Mesenchymal stem cell (in vitro differentiated cells and primary cell): Measurements from ENCODE around the gene SMARCA1.

Experiments
- DNase-seq: peaks from one replicate; pipeline ENCODE4 v3.0.0-alpha.2; 2013
- H2AFZ ChIP-seq: one replicate; pipeline ENCODE4 v1.6.1; 2013; ENCODE audit warnings: low read depth, mild to moderate bottlenecking, control low read depth, inconsistent platforms, low read length, moderate library complexity
- H2AK5ac ChIP-seq: 2 replicates; pipeline ENCODE4 v1.6.1; 2013; ENCODE audit warnings: low read length, moderate library complexity, mild to moderate bottlenecking, inconsistent platforms; ENCODE audit not compliant: severe bottlenecking
- H2BK120ac ChIP-seq: one replicate; pipeline ENCODE4 v1.6.1; 2013; ENCODE audit warnings: low read depth, mild to moderate bottlenecking, inconsistent platforms, low read length, moderate library complexity
- H2BK12ac ChIP-seq, 2 experiments: one replicate each; pipeline ENCODE4 v1.6.1; 2013; ENCODE audit warnings: inconsistent platforms in 2 of 2, low read length in 2 of 2, mild to moderate bottlenecking in 2 of 2, moderate library complexity in 2 of 2, control low read depth in 1 of 2
- H2BK15ac ChIP-seq: one replicate; pipeline ENCODE4 v1.6.1; 2013; ENCODE audit warnings: mild to moderate bottlenecking, low read depth, inconsistent platforms; ENCODE audit not compliant: poor library complexity, severe bottlenecking
- H2BK5ac ChIP-seq: 2 replicates; pipeline ENCODE4 v1.6.1; 2013; ENCODE audit warnings: low read depth, mild to moderate bottlenecking, low read length, control low read depth, inconsistent platforms; ENCODE audit not compliant: poor library complexity, severe bottlenecking
- H3K14ac ChIP-seq, 2 experiments: one replicate each; pipeline ENCODE4 v1.6.1; 2013; ENCODE audit warnings: inconsistent platforms in 2 of 2, low read length in 2 of 2, control low read depth in 1 of 2, mild to moderate bottlenecking in 1 of 2, moderate library complexity in 1 of 2
- H3K18ac ChIP-seq, 2 experiments: one replicate each; pipeline ENCODE4 v1.6.1; 2013; ENCODE audit warnings: inconsistent platforms in 2 of 2, low read length in 2 of 2, control low read depth in 1 of 2, low read depth in 1 of 2, mild to moderate bottlenecking in 1 of 2
- H3K23ac ChIP-seq, 2 experiments: one replicate each; pipeline ENCODE4 v1.6.1; 2013; ENCODE audit warnings: inconsistent platforms in 2 of 2, low read length in 2 of 2, mild to moderate bottlenecking in 2 of 2, moderate library complexity in 2 of 2, control low read depth in 1 of 2
- H3K27ac ChIP-seq: 2 replicates; pipeline ENCODE4 v1.5.1; 2013; ENCODE audit warnings: mild to moderate bottlenecking, moderate library complexity, low read length, control low read depth, inconsistent platforms; ENCODE audit not compliant: poor library complexity, severe bottlenecking
- H3K27me3 ChIP-seq, 2 experiments: 2 replicates each; pipeline versions ENCODE4 v1.6.1 to v1.7.0; 2013; ENCODE audit warnings: low read length in 2 of 2, mild to moderate bottlenecking in 2 of 2, moderate library complexity in 2 of 2, control low read depth in 1 of 2, inconsistent platforms in 1 of 2; ENCODE audit not compliant: control insufficient read depth in 1 of 2, insufficient read depth in 1 of 2
- H3K36me3 ChIP-seq, 2 experiments: 2 replicates each; pipeline versions ENCODE4 v1.6.1 to v1.7.0; 2013; ENCODE audit warnings: low read length in 2 of 2, control low read depth in 1 of 2, inconsistent platforms in 1 of 2, low read depth in 1 of 2, mild to moderate bottlenecking in 1 of 2; ENCODE audit not compliant: insufficient read depth in 2 of 2, control insufficient read depth in 1 of 2
- H3K4ac ChIP-seq, 2 experiments: one replicate each; pipeline ENCODE4 v1.6.1; 2013; ENCODE audit warnings: inconsistent platforms in 2 of 2, low read length in 2 of 2, mild to moderate bottlenecking in 2 of 2, moderate library complexity in 2 of 2, control low read depth in 1 of 2, low read depth in 1 of 2
- H3K4me1 ChIP-seq: 2 replicates; pipeline ENCODE4 v1.6.1; 2013; ENCODE audit warnings: low read depth, low read length, control low read depth; ENCODE audit not compliant: control insufficient read depth, insufficient read depth
- H3K4me2 ChIP-seq: 2 replicates; pipeline ENCODE4 v1.6.1; 2013; ENCODE audit warnings: low read length, mild to moderate bottlenecking, inconsistent platforms; ENCODE audit not compliant: poor library complexity, severe bottlenecking
- H3K4me3 ChIP-seq, 2 experiments: 2 replicates each; pipeline versions ENCODE4 v1.5.1 to v1.7.0; 2013; ENCODE audit warnings: low read length in 2 of 2, mild to moderate bottlenecking in 2 of 2, control low read depth in 1 of 2, low read depth in 1 of 2; ENCODE audit not compliant: insufficient read depth in 1 of 2
- H3K79me1 ChIP-seq: replicated peaks from 2 replicates; pipeline ENCODE4 v1.6.1; 2013; ENCODE audit warnings: mild to moderate bottlenecking, control low read depth, low read length, inconsistent platforms; ENCODE audit not compliant: poor library complexity, severe bottlenecking
- H3K9ac ChIP-seq: 2 replicates; pipeline ENCODE4 v1.7.0; 2013; ENCODE audit warnings: mild to moderate bottlenecking, low read length, moderate library complexity
- H3K9me3 ChIP-seq: 2 replicates; pipeline ENCODE4 v1.7.0; 2013; ENCODE audit warnings: mild to moderate bottlenecking, low read length; ENCODE audit not compliant: control insufficient read depth
- H4K8ac ChIP-seq: one replicate; pipeline ENCODE4 v1.6.1; 2013; ENCODE audit warnings: inconsistent platforms, mild to moderate bottlenecking, low read length, moderate library complexity
- H4K91ac ChIP-seq: one replicate; pipeline ENCODE4 v1.6.1; 2013; ENCODE audit warnings: mild to moderate bottlenecking, low read length, inconsistent platforms
- WGBS: methylation state at CpG from one replicate; pipeline ENCODE4 v1.1.7; 2013; ENCODE audit warnings: mixed read lengths; 5-methylcytosine and 5-hydroxymethylcytosine counted together

SMARCA1 gene

DNA sequence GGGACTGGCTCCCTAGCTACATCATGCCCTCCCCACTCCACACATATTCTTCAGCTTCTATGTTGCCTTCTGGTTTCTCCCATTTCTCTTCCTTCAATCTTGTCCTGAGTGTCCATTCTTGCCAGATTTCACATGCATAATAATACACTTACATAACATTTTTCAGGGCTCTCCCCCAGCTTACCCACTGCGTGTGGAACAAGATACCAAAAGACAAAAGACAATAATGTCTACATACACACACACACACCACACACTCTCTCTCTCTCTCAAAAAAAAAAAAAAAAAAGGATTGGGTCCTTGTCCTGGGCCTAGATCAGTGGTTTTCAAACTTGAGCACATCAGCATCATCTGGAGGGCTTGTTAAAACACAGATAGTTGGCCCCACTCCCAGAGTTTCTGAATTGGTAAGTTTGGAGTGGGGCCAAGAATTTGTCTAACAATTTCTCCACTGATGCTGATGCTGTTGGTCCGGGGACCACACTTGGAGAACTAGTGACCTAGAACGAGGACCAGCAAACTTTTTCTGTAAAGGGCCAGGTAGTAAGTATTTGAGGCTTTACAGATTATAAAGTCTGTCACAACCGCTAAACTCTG, 6.5 kb upstream of the SMARCA1 start:
- H4K91ac ChIP-seq: no peak overlapping the region

DNA sequence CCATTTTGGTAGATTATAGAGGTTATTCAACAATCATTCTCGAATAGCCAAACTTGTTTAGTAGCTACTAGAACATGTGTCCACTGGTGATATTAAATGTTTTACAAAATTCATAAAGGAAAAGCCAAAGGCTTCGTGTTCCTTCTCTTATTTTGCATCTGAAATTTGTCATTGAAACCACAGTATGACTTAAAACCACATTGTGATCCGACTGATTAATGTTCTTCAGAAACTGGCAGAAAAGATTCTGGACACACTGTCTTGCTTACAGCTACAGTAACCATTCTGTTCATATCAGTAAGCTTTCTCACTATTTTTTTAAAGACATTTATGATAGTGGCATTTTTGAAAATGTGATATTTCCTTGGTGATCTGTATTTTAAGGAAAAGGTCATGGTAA, 2.6 kb upstream of the SMARCA1 start:
- no peak overlapping the region for H3K4me3 ChIP-seq
- no peaks in the 10 kb centered on the region for H3K36me3 ChIP-seq

More for the DNA sequence above, 6.5 kb upstream of the SMARCA1 start:
- Histone ChIP-seq H3K14ac (no peak overlapping the region), H3K27ac (no peak overlapping the region), H2BK15ac (no peak overlapping the region), H2AFZ (no peak overlapping the region), H4K8ac (no peak overlapping the region), H3K4me3 (no peak overlapping the region), H3K4ac (no peak overlapping the region), H2BK120ac (no peak overlapping the region), H3K23ac (no peak overlapping the region), H3K18ac (no peak overlapping the region), H3K4me2 (no peak overlapping the region), H3K27me3 (peaks cover 0 to 5% of the 10 kb centered on the region in 2 experiments), H3K9ac (no peak overlapping the region), H3K79me1 (no peaks in the 10 kb centered on the region), H3K36me3 (no peaks in the 10 kb centered on the region), H3K9me3 (no peaks in the 10 kb centered on the region), H2AK5ac (no peak overlapping the region), H3K4me1 (no peaks in the 10 kb centered on the region), H2BK12ac (no peak overlapping the region), H2BK5ac (no peak overlapping the region)
- 100% methylated on average over 3 of the region's 4 CpGs for WGBS
- DNase-seq: no peak

DNA sequence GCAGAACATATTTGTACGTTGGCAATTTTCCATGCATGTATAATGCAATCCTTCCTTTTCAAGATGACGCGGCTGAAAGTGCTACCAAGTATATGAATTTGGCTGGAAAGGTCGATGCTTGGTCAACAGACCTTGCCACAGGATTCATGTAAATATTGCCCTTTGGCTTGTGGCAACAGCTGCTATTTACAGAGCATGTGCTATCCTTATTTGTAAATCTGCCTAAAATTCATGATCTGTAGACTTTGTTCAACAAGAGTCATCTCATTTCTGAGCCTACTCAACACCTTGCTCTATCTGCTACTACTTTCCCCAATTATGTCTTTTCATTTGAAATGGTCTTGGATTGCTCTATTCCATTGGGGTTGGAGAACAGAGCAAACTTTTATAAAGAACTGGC, 1.9 kb upstream of the SMARCA1 start:
- Histone ChIP-seq H3K36me3 (no peaks in the 10 kb centered on the region), H3K4me1 (no peaks in the 10 kb centered on the region), H3K79me1 (no peaks in the 10 kb centered on the region), H2AFZ (no peak overlapping the region), H2AK5ac (no peak overlapping the region), H3K9me3 (no peaks in the 10 kb centered on the region), H3K14ac (no peak overlapping the region), H4K91ac (no peak overlapping the region), H3K4me2 (no peak overlapping the region), H3K4me3 (no peak overlapping the region), H3K4ac (no peak overlapping the region), H2BK12ac (no peak overlapping the region), H3K18ac (no peak overlapping the region), H3K27me3 (no peaks in the 10 kb centered on the region), H4K8ac (no peak overlapping the region), H2BK120ac (no peak overlapping the region), H3K27ac (no peak overlapping the region), H2BK5ac (no peak overlapping the region), H3K9ac (no peak overlapping the region), H2BK15ac (no peak overlapping the region), H3K23ac (no peak overlapping the region)
- DNase-seq: no peak
- 98% methylated on average over 3 of the region's 4 CpGs for WGBS

More for the DNA sequence above, 2.6 kb upstream of the SMARCA1 start:
- no peak overlapping the region for H2BK15ac ChIP-seq
- no peak overlapping the region for H2AK5ac ChIP-seq
- no peak overlapping the region for H4K91ac ChIP-seq
- H2BK12ac ChIP-seq: no peak overlapping the region
- no peak overlapping the region for H3K4ac ChIP-seq
- no peak overlapping the region for H2BK5ac ChIP-seq
- H3K79me1 ChIP-seq: no peaks in the 10 kb centered on the region
- no peaks in the 10 kb centered on the region for H3K9me3 ChIP-seq
- no peak overlapping the region for H3K23ac ChIP-seq
- no peak overlapping the region for H4K8ac ChIP-seq
- H2AFZ ChIP-seq: no peak overlapping the region
- H3K4me1 ChIP-seq: no peaks in the 10 kb centered on the region
- no peak overlapping the region for H3K18ac ChIP-seq
- H3K27me3 ChIP-seq: peaks cover 0 to under 1% of the 10 kb centered on the region in 2 experiments
- no peak overlapping the region for H3K27ac ChIP-seq
- H3K4me2 ChIP-seq: no peak overlapping the region
- H3K9ac ChIP-seq: no peak overlapping the region
- DNase-seq: no peak
- H3K14ac ChIP-seq: no peak overlapping the region
- 50% methylated on average over 1 of the region's 3 CpGs for WGBS
- no peak overlapping the region for H2BK120ac ChIP-seq

DNA sequence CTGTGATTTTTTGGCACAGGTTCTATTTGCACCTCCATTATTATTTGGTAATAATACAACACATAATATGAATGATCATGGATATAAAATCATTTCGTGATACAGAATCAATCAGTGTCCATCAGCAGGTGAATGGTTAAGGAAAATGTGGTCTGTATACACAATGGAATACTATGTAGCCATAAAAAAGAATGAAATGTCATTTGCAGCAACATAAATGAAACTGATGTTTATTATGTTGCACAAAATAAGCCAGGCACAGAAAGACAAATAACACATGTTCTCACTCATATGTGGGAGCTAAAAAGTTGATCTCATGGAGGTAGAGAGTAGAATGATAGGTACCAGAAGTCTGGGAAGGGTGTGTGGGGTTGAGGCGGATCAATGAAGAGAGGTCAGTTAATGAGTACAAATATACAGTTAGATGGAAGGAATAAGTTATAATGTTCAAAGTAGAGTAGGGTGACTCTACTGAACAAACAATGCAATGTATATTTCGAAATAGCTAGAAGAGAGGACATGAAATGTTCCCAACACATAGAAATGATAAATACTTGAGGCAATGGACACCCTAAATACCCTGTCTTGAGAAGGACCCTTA, 1.1 kb upstream of the SMARCA1 start:
- Histone ChIP-seq H3K27me3 (no peaks in the 10 kb centered on the region), H3K36me3 (no peaks in the 10 kb centered on the region), H4K91ac (no peak overlapping the region), H3K4me1 (no peaks in the 10 kb centered on the region), H3K14ac (no peak overlapping the region), H3K4ac (no peak overlapping the region), H3K27ac (no peak overlapping the region), H3K4me2 (no peak overlapping the region), H2BK5ac (no peak overlapping the region), H2AFZ (no peak overlapping the region), H2BK15ac (no peak overlapping the region), H3K18ac (no peak overlapping the region), H2BK120ac (no peak overlapping the region), H3K23ac (no peak overlapping the region), H3K9ac (no peak overlapping the region), H2BK12ac (no peak overlapping the region), H3K9me3 (no peaks in the 10 kb centered on the region), H2AK5ac (no peak overlapping the region), H3K4me3 (no peak overlapping the region), H4K8ac (no peak overlapping the region), H3K79me1 (no peaks in the 10 kb centered on the region)
- no peak for DNase-seq
- WGBS: 100% methylated on average over 1 of the region's 3 CpGs
